T-helper 1 cell treated with Interleukin-12 subunit alpha and Interleukin-12 subunit beta and Interleukin-4 antibody, amounts not matched to agents 30 ng/mL and 1 ng/mL, for 36 hours (primary cell): ENCODE data around the gene CETP. TPM values are rescaled to one million over a fixed set of nuclear protein-coding genes. Genes with fewer than 3 reads are reported as not detected.

Experiments used
- intact Hi-C: fragments of 100-400 bp; cut with micrococcal nuclease; formaldehyde crosslinking; loops from one replicate; pipeline ENCODE4 v1.15.1; 2024
- total RNA-seq: library from RNA; stranded (reverse); gene quantifications from 2 replicates; pipeline ENCODE4 v1.2.3, GENCODE V29; 2022

The CETP gene
- total RNA-seq, 1 donor from 2014 or later: not detected

DNA sequence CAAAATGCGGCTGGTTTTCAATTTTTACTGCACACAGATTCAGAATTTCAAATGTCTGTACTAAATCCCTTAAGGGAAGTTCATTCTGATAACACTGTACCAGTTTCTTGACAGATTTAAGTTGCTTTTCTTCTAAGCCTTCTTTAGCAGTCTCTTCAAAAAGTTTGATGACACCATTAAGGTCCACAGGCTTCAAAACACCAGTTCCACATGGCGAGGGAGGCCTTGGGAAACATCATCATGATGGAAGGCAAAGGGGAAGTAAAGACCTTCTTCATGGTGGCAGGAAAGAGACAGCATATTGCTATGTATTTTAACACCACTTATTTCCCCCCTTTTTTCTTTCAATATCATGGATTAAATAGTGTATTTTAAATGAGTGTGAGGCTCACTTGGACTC is 52.2 kb downstream of the CETP start:
- intact Hi-C loops: loop anchor here (1.0 to 10.0 kb wide), 9 partner anchors 9 to 521 kb away; partner anchors contain the start of genes ARL2BP, CCDC102A, MT2A and NLRC5

GRCh38 chr16:57016301-57016700 is 54.6 kb downstream of the CETP start:
- intact Hi-C loops: loop anchor here (10.0 kb wide), 2 partner anchors 228 to 518 kb away; partner anchors contain the start of genes ARL2BP and CCDC102A

DNA sequence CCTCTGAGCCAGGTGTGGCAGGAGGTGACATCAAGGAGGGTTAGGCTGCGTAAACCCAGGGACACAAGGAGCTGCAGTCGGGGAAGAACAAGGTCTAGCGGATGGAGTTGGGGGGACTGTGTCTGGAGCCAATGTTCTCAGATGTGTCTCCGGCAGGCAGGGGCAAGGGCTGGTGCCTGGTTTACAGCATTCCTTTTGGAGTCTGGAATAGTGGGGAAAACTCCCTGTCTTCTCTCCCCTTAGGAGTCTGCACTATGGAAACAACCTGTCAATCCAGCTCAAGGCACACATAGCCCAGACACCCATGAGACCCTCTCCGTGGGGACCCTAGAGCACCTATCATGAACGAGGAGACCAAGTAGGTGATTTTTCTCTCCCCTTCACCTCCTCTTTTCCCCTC is 55.1 kb downstream of the CETP start:
- intact Hi-C loops: loop anchor here (10.0 kb wide), 2 partner anchors 228 to 518 kb away; partner anchors contain the start of genes ARL2BP and CCDC102A

GRCh38 chr16:57017251-57017650 is 55.5 kb downstream of the CETP start:
- intact Hi-C loops: loop anchor here (10.0 kb wide), 2 partner anchors 228 to 518 kb away; partner anchors contain the start of genes ARL2BP and CCDC102A

GRCh38 chr16:57019746-57020145 is 58.0 kb downstream of the CETP start:
- intact Hi-C loops: loop anchor here (10.0 kb wide), 2 partner anchors 225 to 515 kb away; partner anchors contain the start of genes ARL2BP and CCDC102A

DNA sequence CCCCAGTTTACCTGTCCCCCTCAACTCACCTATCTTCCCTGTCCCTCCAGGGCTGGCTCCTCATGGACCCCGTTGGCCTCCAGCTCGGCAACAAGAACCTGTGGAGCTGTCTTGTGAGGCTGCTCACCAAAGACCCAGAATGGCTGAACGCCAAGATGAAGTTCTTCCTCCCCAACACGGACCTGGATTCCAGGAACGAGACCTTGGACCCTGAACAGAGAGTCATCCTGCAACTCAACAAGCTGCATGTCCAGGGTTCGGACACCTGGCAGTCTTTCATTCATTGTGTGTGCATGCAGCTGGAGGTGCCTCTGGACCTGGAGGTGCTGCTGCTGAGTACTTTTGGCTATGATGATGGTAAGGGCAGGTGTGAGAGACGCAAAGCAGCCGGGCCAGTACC is 58.9 kb downstream of the CETP start:
- intact Hi-C loops: no loop called here

DNA sequence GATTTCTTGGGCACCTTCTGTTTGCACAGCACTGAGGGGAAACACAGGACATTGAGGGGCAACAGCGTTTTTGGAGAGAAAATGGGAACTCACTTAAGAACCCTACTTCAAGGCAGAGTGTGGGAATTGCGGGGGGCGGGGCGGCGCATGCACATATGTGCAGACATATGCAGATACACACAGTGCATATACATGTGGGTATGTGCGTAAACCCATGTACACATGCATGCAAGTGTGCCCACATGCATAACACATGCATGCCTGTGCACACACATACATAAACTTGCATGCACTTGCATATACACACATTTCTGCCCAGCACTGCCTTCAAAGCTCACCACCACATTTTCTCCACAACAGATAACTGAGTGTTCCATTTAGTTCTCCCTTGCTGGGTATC is 60.0 kb downstream of the CETP start:
- intact Hi-C loops: loop anchor here (2.0 kb wide), 1 partner anchor 19 kb away; no protein-coding TSS in a partner anchor

DNA sequence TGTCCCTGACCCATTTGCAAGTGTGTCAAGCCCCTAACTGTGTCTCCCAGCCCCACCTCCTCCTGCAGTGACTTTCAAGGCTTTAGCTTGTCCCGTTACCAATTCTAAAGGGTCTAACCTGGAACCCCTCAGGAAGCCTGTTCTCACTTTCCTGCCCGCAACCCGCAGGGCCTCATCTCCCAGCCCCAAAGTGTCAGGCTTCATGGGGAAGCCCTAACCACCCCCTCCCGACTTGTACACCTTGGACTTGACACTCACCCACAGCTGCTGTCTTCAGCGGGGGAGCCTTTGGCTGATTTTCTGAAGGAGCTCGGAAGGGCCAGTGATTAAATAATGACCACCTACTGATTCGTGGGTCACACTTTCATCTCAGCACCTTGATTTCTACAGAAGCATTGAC is 60.7 kb downstream of the CETP start:
- intact Hi-C loops: loop anchor here (2.0 kb wide), 1 partner anchor 18 kb away; no protein-coding TSS in a partner anchor

- intact Hi-C loops: loop anchor here (1.0 to 2.0 kb wide), 2 partner anchors 9 to 17 kb away; no protein-coding TSS in a partner anchor
Measured at GRCh38 chr16:57023541-57024249, 61.9 kb downstream of the CETP start.

- intact Hi-C loops: no loop called here
Measured at GRCh38 chr16:57024894-57025680, 63.3 kb downstream of the CETP start.

DNA sequence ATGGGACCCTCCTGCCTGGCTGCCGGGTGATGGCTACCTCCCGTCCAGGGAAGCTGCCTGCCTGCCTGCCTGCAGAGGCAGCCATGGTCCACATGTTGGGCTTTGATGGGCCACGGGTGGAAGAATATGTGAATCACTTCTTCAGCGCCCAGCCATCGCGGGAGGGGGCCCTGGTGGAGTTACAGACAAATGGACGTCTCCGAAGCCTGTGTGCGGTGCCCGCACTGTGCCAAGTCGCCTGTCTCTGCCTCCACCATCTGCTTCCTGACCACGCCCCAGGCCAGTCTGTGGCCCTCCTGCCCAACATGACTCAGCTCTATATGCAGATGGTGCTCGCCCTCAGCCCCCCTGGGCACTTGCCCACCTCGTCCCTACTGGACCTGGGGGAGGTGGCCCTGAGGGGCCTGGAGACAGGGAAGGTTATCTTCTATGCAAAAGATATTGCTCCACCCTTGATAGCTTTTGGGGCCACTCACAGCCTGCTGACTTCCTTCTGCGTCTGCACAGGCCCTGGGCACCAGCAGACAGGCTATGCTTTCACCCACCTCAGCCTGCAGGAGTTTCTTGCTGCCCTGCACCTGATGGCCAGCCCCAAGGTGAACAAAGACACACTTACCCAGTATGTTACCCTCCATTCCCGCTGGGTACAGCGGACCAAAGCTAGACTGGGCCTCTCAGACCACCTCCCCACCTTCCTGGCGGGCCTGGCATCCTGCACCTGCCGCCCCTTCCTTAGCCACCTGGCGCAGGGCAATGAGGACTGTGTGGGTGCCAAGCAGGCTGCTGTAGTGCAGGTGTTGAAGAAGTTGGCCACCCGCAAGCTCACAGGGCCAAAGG is 64.4 kb downstream of the CETP start:
- intact Hi-C loops: no loop called here

GRCh38 chr16:57026778-57027062 is 65.0 kb downstream of the CETP start:
- intact Hi-C loops: no loop called here

- intact Hi-C loops: no loop called here
Measured at GRCh38 chr16:57027067-57027466, 65.3 kb downstream of the CETP start.

DNA sequence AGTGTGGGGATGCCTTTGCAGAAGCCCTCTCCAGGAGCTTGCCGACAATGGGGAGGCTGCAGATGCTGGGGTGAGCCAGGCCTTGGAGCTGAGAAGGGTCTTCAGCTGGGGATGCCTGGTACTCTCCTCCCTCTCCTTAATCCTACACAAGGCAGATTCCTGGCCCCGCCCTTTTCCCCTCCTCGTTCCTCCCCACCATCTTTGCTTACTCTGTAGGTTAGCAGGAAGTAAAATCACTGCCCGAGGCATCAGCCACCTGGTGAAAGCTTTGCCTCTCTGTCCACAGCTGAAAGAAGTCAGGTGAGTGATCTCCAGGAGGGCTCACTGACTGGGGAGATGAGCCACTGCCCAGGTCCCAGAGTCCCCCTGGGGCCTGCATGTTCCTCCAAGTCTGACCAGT is 66.3 kb downstream of the CETP start:
- intact Hi-C loops: no loop called here

DNA sequence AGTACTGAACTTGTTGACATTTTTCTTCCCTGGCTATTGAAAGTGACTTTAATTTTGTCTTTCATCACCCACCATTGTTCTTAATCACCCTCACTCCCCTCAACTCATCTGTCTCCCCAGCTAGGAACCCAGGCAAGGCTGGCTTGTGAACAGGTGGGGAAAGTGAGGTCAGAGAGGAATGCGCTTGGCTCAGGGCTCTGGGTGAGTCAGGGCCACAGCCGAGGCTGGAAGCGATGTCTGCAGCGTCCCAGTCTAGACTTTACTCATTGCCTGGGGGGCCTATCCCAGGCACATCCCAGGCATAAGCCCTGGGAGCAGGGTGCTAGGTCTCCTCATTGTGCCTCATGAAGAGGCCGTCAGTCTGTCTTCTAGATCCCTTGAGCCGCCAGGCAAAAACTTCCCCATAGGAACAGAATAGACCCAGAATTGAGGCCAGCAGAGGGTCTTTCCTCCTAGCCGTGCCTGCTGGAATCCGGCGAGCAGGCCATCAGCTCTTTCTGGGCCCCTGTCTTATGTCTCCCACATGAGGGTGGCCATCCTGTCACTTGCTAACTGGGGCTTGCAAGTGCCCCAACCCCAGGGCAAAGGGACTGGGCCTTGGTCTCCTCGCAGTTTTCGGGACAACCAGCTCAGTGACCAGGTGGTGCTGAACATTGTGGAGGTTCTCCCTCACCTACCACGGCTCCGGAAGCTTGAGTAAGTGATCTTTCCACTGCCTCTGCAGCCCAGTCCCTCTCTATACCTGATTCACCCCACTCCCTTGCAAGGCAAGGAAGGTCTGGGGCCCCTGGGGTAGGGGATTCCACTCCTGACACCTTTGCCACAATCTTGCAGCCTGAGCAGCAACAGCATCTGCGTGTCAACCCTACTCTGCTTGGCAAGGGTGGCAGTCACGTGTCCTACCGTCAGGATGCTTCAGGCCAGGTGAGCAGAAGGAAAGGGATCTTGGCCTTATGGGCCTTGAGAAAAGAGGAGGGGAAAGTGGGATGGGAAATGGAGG is 67.7 kb downstream of the CETP start:
- intact Hi-C loops: loop anchor here (1.0 kb wide), 1 partner anchor 9 kb away; no protein-coding TSS in a partner anchor

DNA sequence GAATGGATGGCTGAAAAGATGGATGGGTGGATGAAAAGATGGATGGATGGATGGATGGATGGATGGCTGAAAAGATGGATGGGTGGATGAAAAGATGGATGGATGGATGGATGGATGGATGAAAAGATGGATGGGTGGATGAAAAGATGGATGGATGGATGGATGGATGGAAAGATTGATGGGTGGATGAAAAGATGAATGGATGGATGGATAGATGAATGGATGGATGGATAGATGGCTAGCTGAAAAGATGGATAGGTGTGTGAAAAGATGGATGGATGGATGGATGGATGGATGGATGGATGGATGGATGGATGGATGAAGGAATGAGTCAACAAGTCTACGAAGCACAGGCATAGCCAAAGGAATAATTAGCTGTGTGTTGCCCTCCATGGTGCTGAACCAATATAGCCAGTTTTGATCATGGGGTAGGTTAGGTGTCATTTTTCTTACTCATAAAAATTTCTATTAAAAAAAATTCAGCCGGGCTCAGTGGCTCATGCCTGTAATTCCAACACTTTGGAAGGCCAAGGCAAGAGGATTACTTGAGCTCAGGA is 68.7 kb downstream of the CETP start:
- intact Hi-C loops: loop anchor here (1.0 kb wide), 1 partner anchor 8 kb away; no protein-coding TSS in a partner anchor

- intact Hi-C loops: no loop called here
Measured at GRCh38 chr16:57031156-57031555, 69.4 kb downstream of the CETP start.

- intact Hi-C loops: no loop called here
Measured at GRCh38 chr16:57032346-57032745, 70.6 kb downstream of the CETP start.

GRCh38 chr16:57032931-57033330 is 71.2 kb downstream of the CETP start:
- intact Hi-C loops: no loop called here
